Measurements from ENCODE around the gene ANKH. TPM values are rescaled to one million over a fixed set of nuclear protein-coding genes. Genes with fewer than 3 reads are reported as not detected.

The ANKH gene
- total RNA-seq, 1 donor from 2014 or later, result 6.9 TPM

GRCh38 chr5:14765587-14765986 is 106.0 kb downstream of the ANKH start:
- no peak for DNase-seq (ENCODE audit: low read depth, low spot score)

DNA sequence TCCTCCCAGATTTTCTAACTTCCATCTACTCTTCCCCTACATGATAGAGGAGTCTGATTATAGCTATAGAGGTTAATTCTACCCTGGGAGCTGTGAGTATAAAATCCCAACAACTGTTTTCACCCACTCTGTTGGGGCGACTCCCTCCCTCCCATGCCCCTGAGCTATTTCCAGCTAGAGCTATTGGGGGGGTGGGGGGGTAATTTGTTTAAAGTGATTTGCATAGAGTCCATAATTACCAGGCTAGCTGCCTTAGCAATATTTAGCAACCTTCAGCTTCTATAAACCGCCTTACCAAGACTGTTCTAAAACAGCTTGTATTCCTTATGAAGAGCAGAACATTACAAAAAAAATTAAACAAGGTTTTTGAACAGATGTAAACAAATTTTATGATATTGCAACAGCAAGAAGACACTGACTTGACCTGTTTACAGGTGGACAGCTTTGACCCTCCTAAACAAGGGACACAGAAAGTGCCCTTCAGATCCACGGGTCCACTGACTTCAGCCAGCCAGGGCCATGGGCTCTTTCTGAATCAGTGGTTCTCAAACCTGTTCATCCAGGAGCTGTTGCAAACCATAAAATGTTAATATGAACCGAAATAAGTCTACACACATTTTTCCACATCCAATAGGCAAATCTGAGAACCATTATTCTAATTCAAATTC is 108.9 kb downstream of the ANKH start:
- DNase-seq (ENCODE audit: low read depth, low spot score), result no peak

DNA sequence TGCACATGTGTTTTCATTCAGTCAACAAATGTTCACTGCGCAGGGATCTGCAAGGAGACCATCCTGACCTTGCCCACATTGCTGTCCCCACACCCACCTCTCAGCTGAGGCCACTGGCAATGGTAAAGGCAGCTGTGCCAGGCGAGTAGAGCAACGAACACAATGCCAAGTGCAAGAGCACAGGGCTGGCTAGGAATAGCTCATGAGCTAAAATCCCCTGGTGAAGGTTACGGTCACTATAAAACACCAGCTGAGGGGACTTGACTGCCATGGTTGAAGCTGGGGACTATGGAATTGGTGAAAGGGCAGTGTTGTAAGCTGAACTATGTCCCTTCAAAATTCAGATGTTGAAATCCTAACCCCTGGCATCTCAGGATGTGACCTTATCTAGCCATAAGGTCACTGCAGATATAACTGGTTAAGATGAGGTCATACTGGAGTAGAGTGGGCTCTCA is 111.0 kb downstream of the ANKH start:
- no peak for DNase-seq (ENCODE audit: low read depth, low spot score)

- no peak for DNase-seq (ENCODE audit: low read depth, low spot score)
These were observed 111.6 kb downstream of the ANKH start for GRCh38 chr5:14759744-14760547.

- DNase-seq (ENCODE audit: low read depth, low spot score), result peak; percentile 83
These were observed 113.7 kb downstream of the ANKH start for GRCh38 chr5:14757850-14758249.

DNA sequence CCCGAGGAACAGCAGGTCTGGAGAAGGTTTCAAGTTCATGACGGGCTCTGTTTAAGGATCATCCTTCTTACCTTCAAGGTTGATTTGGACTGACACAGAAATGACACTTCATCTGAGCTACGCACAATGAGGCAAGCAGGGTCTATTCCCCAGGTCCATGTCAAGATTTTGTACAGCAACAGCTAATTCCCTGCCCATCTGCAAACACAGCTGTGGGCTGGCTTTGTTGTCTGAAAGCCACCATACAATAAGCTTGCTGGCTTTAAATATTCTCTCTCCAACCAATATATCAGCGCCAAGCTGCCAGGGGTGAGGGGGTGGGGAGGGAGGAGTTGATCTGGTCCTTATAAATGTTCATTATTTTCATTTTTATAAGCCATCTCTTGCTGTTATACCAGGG is 115.1 kb downstream of the ANKH start:
- DNase-seq (ENCODE audit: low read depth, low spot score), result no peak

DNA sequence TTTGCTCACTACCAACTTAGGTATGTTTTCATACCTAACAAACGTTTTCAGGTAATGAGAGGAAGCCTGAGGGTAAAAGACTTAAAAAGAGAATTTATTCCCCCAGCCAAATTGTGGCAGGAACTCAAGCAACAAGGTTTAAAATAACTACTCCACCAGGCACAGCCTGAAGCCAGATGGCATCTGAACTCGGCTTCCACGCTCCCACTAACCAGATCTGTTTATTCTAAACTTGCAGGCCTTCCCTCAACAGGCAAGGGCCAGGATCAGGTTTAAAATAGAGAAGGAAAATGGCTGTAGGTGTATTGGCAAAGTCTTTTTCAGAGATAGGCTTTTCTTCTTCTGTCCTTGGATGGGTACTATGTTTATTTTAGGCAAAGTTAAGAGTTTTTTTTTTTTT is 117.6 kb downstream of the ANKH start:
- DNase-seq (ENCODE audit: low read depth, low spot score), result no peak

DNA sequence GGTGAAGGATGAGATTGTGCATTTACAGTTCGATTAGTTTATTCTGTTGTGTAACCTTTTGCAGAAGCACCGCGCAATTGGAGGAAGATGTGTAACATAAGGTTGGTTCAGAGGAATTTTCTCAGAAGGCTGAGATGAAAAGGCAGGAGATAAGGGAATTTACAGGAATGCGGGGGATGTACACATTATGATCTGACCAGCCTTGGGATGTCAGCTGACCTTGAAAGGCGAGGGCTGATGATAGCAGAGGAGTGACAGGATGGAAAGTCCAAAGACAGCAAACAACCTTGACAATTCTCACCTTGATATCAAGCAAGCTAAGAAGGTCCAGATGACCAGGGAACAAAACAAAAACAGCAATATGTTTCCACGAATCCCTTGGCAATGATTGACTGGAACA is 118.3 kb downstream of the ANKH start:
- DNase-seq (ENCODE audit: low read depth, low spot score), result no peak

DNA sequence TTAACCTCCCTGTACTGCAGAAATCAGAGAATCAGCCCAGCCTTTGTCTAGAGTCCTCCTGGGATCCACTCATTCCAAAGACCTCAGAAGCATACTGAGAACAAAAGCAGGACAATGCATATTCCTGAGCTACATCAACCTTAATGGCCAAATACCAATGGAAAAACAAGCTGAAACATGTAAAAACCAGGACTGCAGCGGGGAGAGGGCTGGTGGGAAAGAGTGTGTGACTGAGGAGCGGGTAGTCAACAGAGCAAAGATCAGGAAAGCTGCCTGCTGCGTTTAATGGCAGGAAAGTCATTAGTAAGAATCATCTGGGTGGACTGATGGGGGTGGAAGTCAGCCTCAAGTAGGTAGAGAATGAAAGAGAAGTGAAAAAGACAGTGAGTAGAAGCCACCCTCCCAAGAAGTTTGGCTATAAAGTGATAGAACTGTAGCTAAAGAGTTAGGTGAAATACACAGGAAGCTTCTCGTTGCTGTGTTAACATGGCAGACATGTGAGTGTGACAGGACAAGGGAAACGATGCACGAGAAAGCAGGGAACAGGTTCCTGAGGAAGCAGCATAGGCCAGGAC is 119.0 kb downstream of the ANKH start:
- DNase-seq (ENCODE audit: low read depth, low spot score), result no peak

- DNase-seq (ENCODE audit: low read depth, low spot score), result no peak
These were observed 120.9 kb downstream of the ANKH start for GRCh38 chr5:14750712-14751111.

GRCh38 chr5:14749579-14750101 is 121.9 kb downstream of the ANKH start:
- DNase-seq (ENCODE audit: low read depth, low spot score), result no peak

DNA sequence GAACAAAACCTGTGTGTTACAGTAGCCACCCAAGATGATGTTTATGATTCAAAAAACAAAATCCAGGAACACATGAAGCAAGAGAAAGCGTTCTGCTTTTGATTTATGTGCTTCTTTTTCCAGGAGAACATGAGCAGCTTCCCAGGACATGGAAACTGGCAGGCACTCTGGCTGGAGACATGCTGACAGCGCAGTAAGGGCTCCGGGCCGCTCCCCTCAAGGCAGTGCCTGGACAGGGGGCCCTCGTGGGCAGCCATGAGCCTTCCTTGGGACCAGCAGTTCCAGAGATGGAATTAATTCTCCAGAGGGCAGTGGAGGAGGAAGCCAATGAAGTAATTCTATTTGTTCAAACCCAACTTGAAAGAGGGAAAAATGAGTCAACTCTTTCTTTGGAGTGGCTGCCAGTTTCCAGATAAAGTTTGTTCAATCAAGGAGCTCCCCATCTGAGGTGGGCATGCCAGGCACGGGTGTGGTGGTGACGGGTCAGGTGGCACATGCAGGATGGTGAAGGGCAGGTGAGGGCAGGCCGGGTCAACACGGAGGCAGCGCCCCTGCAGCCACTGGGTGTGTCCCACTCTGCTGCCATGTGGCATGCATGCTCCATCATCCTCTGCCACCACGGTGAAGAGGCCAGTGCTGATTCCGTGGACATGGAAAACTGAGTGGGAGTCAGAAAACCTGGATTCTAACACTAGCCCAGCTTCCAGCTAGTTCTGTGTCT is 123.2 kb downstream of the ANKH start:
- DNase-seq (ENCODE audit: low read depth, low spot score), result no peak

DNA sequence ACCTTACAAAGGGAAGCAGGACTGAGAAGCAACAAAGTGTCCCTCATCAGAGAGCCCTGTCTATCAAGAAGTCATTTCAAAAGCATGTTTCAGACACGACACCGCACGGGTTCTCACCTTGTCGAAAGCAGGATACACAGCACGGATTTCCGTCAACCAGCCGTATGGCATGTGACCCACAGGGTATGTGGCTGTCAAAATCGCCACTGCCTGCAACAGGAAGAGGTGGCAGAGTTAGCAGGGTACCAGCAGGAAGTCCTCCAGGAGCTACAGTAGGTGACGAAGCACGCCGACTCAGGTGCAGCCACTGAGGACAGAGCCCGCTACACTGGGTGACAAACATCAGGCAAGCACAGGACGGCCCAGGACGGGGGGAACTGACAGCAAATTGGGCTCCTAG is 125.8 kb downstream of the ANKH start:
- no peak for DNase-seq (ENCODE audit: low read depth, low spot score)

DNA sequence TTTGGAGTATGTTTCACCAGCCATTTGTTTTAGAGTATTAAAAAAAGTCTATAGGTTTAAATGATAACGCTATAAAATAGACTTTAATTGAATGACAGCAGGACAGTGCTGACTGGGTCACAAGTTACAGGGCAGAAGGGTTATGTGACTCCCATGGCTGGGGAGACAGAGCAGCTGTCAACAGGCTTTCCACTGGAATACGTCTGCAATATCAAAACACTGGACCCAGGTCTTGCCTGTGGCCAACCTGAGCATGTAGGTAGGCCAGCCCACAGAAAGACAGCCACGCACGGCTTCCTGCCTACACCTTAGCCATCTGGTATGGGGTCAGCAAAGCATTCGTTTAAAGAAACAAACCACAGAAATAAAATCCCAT is 126.4 kb downstream of the ANKH start:
- DNase-seq (ENCODE audit: low read depth, low spot score), result no peak

DNA sequence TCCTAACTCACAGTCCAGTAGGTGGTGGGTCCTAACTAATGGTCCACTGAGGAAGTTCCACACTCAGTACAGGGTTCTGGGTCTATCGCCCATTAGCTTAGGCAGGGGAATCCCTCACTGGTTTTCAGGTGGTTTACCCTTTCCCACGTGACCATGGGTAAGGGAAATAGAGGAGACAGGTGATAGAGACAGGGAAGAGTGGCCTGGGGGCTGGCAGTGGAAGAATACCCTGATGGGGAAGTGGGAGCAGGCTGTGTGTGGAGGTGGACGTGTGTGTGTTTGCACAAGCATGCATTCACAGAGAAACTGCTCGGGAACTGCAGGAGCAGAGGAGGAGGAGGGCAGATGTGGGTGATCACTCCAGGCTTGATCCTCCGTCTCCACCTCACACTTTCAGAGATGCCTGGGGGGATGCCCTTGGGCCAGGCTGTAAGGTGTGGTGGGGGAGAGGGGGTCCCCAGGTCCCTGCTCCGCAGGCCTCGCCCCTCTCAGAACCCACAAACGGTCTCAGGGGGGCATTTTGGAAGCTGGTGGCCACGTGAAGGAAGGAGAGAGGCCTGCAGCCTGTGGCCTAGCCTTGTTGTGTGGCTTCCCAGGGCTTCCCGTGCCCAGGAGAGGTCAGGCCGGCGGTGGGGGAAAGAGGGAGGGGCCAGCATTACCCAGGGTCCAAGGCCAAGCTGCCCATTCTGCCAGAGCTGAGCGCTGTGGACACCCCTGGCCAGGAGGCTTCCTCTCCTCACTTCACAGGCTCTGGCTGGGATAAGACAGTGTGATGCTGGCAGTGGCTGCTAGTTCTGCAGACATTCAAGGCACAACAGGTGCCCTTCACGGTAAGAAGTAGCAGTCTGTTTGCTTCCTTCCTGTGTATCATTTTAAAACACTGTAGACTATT is 127.0 kb downstream of the ANKH start:
- no peak for DNase-seq (ENCODE audit: low read depth, low spot score)

DNA sequence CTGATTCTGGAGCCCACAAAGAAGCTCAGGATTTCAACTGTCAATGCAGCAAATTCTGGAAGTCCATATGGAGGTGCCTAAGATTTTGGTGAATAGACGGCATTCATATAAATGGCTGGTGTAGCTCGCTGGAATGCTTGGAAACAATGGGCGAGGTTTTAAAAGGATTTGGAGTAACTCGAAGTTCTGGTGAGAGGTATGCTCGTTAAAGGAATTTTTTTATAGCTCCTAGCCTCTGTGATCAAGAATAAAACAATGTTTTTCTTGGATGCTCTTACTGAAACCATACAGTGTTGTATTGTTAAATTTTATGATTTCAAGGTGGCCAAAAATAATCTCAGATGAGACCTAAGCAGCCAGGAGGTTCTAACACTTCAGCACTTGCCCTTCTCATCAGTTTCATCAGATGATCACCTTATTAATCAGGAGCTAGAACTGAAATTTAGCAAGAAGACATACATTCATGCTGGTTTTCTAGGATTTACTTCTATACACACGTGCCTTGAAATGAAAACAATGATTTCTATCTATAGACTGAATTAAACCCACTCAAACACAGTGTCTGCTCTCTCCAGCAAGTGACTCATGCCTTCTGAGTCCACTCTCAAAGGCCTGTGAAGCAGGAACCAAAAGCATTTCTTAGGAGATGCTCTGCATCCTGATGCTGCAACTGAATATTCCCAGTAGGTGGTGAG is 127.8 kb downstream of the ANKH start:
- no peak for DNase-seq (ENCODE audit: low read depth, low spot score)

GRCh38 chr5:14742498-14742897 is 129.1 kb downstream of the ANKH start:
- no peak for DNase-seq (ENCODE audit: low read depth, low spot score)

- no peak for DNase-seq (ENCODE audit: low read depth, low spot score)
These were observed 129.7 kb downstream of the ANKH start for GRCh38 chr5:14741801-14742440.

GRCh38 chr5:14741131-14741530 is 130.4 kb downstream of the ANKH start:
- no peak for DNase-seq (ENCODE audit: low read depth, low spot score)

- no peak for DNase-seq (ENCODE audit: low read depth, low spot score)
These were observed 131.6 kb downstream of the ANKH start for GRCh38 chr5:14739981-14740380.

Measured in pulmonary artery endothelial cell (primary cell).